Pulmonary artery endothelial cell (primary cell): ENCODE data around the gene PNPLA7. TPM values are rescaled to one million over a fixed set of nuclear protein-coding genes. Genes with fewer than 3 reads are reported as not detected.
"Not testable (repeated sequence)": the region's sequence is repeated elsewhere in the genome, so short reads cannot be mapped to it uniquely, and the experiment has no call there.

Experiments used
- DNase-seq: peaks from one replicate; pipeline ENCODE4 v3.0.0-alpha.2; 2011; ENCODE audit warnings: low read depth, low spot score
- total RNA-seq: library from RNA; depleted of rRNA; stranded (reverse); fragments of >200 nt; gene quantifications from 2 replicates; pipeline ENCODE4 v1.2.3, GENCODE V29; 2014

PNPLA7 gene
- total RNA-seq: 0.20 and 0.53 TPM in 2 replicates

- DNase-seq: no peak
Observed at GRCh38 chr9:137550231-137550621, at the start of gene PNPLA7. Gene PNPLA7 (minus strand): TSS chr9:137550402. CDS start chr9:137550197, 205 bp downstream.

GRCh38 chr9:137598943-137599342, 48.7 kb upstream of the PNPLA7 start:
- no peak for DNase-seq

GRCh38 chr9:137596577-137596976, 46.4 kb upstream of the PNPLA7 start:
- DNase-seq: not testable (repeated sequence)

GRCh38 chr9:137593176-137593575, 43.0 kb upstream of the PNPLA7 start:
- no peak for DNase-seq

GRCh38 chr9:137592767-137593166, 42.6 kb upstream of the PNPLA7 start:
- DNase-seq: no peak

GRCh38 chr9:137590469-137591383, 40.5 kb upstream of the PNPLA7 start, which contains the start of gene ZMYND19:
Gene ZMYND19 (minus strand): TSS chr9:137590512. CDS start chr9:137590263, 249 bp downstream.
- peak; percentile 50 for DNase-seq

- no peak for DNase-seq
Observed at GRCh38 chr9:137590123-137590468, 39.9 kb upstream of the PNPLA7 start.

GRCh38 chr9:137589441-137590122, 39.4 kb upstream of the PNPLA7 start:
- no peak for DNase-seq

GRCh38 chr9:137588891-137589290, 38.7 kb upstream of the PNPLA7 start:
- no peak for DNase-seq

GRCh38 chr9:137588311-137588710, 38.1 kb upstream of the PNPLA7 start:
- no peak for DNase-seq

GRCh38 chr9:137586854-137587253, 36.7 kb upstream of the PNPLA7 start:
- DNase-seq: no peak

GRCh38 chr9:137583957-137584356, 33.8 kb upstream of the PNPLA7 start:
- DNase-seq: no peak

- no peak for DNase-seq
Observed at GRCh38 chr9:137583347-137583746, 33.1 kb upstream of the PNPLA7 start.

GRCh38 chr9:137582286-137582860, 32.2 kb upstream of the PNPLA7 start:
- DNase-seq: no peak

GRCh38 chr9:137581361-137582285, 31.4 kb upstream of the PNPLA7 start:
- DNase-seq: no peak

GRCh38 chr9:137580954-137581322, 30.7 kb upstream of the PNPLA7 start:
- no peak for DNase-seq

GRCh38 chr9:137580209-137580953, 30.2 kb upstream of the PNPLA7 start:
- DNase-seq: no peak

GRCh38 chr9:137579259-137579604, 29.0 kb upstream of the PNPLA7 start:
- no peak for DNase-seq

GRCh38 chr9:137578518-137579258, 28.5 kb upstream of the PNPLA7 start, which contains the start of gene DPH7:
Gene DPH7 (minus strand): TSS chr9:137578925. CDS start chr9:137578777, 148 bp downstream.
- peak; percentile 62 for DNase-seq
